Breast epithelium (tissue), 3 donors: ENCODE results near the gene EDC3.

Experiments
- POLR2AphosphoS5 ChIP-seq, 3 donors: sonication (generic); formaldehyde crosslinking; IDR thresholded peaks; one replicate each; pipeline ENCODE4 v1.6.1; 2017; ENCODE audit warnings: antibody characterized with exemption in 3 of 3
- TF ChIP-seq, protein P1 (sequence below), 3 donors: fragments of 450-650 bp; IDR thresholded peaks; one replicate each; pipeline ENCODE4 v1.5.1; 2016 to 2017; ENCODE audit warnings: antibody characterized with exemption in 3 of 3, mild to moderate bottlenecking in 3 of 3, moderate library complexity in 3 of 3

DNA sequence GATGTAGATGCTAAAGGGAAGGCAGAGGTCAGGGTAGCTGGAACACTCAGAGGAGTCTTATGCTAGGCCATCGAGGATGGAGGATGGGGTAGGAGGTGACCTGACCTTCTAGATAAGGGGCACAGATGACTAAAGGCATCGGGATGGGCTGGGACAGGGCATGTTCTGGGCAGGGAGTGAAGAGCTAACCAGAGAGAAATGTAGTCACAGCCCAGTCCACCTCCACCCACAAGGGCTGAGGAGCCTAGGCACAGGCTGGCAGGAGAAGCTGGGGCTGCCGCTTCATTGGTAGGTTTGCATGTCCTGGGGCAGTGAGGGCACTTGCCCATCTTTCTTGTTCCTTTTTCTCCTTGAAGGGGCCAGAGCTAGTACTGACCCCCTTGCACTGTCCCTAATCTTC lies 67.6 kb downstream of the EDC3 start:
- TF ChIP-seq, protein P1, sequence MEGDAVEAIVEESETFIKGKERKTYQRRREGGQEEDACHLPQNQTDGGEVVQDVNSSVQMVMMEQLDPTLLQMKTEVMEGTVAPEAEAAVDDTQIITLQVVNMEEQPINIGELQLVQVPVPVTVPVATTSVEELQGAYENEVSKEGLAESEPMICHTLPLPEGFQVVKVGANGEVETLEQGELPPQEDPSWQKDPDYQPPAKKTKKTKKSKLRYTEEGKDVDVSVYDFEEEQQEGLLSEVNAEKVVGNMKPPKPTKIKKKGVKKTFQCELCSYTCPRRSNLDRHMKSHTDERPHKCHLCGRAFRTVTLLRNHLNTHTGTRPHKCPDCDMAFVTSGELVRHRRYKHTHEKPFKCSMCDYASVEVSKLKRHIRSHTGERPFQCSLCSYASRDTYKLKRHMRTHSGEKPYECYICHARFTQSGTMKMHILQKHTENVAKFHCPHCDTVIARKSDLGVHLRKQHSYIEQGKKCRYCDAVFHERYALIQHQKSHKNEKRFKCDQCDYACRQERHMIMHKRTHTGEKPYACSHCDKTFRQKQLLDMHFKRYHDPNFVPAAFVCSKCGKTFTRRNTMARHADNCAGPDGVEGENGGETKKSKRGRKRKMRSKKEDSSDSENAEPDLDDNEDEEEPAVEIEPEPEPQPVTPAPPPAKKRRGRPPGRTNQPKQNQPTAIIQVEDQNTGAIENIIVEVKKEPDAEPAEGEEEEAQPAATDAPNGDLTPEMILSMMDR (IDR thresholded peaks at IDR 0.05): no peak
- TF ChIP-seq POLR2AphosphoS5 (IDR thresholded peaks at IDR 0.05): no peak
